ENCODE measurements around the gene PANK4.

The PANK4 gene

GRCh38 chr1:2546515-2547209 lies 20.3 kb upstream of the PANK4 start:
- peak in 39 of 56 donors; percentile 12 to 78 (median 49) for DNase-seq

GRCh38 chr1:2545754-2546514 lies 19.5 kb upstream of the PANK4 start:
- peak in 53 of 56 donors; percentile 18 to 87 (median 70) for DNase-seq

DNA sequence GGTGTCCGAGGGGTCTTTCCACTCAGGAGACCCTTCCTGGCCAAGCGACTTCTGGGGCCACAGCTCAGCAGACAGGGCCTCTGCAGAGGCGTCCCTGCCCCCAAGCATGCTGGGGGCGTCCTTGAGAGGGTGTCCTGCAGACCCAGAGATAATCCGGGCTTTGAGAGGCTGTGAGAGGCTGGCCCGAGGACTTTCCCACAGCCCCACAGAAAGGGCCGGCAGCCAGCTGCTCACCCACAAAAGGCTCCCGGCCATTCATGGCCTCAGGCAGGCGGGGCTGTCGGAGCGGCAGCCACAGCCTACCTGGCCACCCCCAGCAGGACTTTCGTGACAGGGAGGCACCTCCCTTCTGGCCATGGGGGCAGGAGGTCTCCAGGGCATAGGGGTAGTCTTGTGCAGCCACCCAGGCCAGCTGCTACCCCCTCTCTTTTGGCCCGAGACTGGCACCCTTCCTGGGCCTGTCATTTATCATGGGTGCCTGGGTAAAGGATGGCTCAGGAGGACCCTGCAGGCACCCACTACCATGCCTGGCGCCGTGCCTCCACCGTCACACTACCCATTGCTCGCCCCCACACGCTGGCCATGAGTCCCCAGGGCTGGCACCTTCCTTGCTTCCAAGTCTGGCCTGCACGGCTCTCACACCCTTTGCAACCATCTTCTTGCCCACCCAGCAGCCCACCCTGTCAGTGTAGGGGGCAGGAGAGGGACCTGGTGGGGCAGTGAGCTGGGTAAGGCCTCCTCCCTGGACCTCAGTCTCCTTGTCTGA lies 18.7 kb upstream of the PANK4 start:
- peak in 25 of 56 donors; percentile 10 to 68 (median 49) for DNase-seq

GRCh38 chr1:2544093-2544874 lies 17.9 kb upstream of the PANK4 start:
- DNase-seq: peak in 14 of 56 donors; percentile 32 to 68 (median 46)

DNA sequence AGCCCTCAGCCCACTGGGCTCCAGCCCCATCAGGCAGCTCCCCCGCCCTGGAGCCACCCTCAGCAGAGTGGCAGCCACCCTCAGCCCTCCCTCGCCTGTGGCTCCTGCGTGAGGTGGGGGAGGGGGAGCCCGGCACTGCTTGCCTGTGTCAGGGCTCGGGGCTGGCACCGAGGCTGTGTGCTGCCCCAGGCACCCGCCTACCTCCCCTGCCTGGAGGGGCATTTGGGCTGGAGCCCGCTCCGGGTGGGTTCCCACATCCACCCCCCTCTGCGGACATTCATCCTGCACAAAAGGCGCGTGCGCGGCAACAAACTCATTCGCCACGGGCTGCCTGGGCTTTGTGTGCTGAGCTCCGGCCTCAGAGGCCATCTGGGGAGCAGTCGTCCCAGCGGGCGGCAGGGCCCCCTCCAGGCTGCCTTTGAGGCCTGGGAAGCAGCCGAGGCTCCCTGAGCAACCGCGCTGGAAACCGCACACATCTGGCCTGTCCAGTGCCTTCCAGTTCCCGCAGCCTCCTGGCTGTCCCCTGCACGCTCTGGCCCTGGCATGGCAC lies 17.2 kb upstream of the PANK4 start:
- peak in 40 of 56 donors; percentile 26 to 87 (median 62) for DNase-seq

GRCh38 chr1:2542246-2542915 lies 16.0 kb upstream of the PANK4 start:
- DNase-seq: no peak

DNA sequence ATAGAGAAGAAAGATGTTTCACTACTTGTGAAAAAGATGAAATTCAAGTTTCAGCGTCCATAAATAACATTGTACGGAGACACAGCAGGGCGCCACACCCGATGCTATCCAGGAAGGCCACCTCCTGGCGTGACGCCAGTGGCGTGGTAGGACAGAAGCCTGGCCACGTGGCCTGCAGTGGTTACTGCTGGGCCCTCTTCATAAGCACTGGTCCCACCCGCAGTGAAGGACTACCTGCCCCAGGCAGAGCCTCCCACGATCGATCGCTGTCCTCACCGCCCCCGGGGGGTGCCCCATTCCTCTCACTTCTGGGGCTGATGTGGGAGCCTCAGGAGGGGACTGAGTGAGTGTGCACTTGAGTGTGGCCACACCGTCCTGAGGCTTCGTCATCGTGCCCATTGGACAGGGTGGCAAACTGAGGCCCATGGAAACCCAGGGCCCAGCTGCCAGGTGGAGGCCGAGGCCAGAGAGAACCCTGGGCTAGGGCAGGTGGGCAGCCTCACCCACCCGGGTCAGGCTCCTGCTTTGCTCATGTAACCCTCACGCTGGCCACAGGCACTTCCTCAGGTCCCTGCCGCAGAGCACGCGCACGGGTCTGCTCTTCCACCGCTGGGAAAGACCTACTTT lies 15.3 kb upstream of the PANK4 start:
- no peak for DNase-seq

DNA sequence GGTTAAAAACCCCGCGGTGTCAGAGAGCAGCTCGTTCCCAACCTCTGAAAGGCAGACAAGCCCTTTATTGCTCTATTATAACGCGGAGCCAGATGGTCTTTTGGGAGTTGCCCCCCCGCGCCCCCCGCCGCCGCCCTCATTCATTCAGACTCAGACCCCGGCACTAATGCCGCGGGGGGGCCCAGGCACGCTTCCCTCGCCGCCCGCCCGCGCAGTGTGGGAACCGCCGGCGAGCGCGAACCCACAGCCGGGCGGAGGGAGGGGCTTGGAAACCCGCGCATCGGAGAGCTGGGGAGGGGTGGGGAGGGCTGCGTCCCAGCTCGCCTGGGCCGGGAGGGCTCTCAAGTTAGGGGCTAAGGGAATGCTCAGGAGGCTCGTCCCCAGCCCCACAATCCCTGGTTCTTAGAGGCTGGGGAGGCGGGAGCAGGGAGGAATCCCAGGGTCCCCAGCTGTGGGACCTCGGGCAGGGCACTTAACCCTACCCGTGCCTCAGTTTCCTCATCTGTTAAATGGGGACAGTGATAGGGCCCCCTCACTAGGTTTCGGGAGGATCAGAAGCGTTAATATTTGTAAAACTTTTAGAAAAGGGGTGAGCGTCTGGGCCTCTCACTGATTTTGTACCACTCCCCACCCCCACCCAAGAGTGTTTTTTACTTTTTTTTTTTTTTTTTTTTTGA lies 14.6 kb upstream of the PANK4 start:
- DNase-seq: peak in 4 of 56 donors; percentile 22 to 34 (median 28)

- no peak for DNase-seq
These were observed 13.0 kb upstream of the PANK4 start for GRCh38 chr1:2539312-2539907.

DNA sequence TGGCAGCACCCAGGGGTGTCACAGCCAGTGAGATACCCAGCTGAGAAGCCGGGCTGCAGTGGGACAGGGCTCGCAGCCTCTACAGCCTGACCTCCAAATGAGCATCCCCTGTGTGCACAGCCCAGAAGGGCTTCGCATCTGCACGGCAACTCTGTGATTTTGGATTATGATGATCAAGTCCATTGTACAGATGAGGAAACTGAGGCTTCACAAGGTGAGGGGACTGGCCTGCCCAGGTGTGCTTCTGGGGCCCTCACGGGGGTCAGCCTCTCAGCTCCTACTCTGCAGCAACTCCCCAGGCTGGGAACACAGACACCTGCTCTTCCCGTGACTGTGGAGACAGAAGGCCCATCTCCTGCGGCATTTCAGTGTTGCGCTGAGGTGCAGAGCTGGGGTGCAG lies 12.5 kb upstream of the PANK4 start:
- DNase-seq: no peak

- DNase-seq: no peak
These were observed 12.0 kb upstream of the PANK4 start for GRCh38 chr1:2538376-2538775.

GRCh38 chr1:2537784-2538115 lies 11.4 kb upstream of the PANK4 start:
- DNase-seq: no peak

GRCh38 chr1:2535981-2536380 lies 9.6 kb upstream of the PANK4 start:
- no peak for DNase-seq

DNA sequence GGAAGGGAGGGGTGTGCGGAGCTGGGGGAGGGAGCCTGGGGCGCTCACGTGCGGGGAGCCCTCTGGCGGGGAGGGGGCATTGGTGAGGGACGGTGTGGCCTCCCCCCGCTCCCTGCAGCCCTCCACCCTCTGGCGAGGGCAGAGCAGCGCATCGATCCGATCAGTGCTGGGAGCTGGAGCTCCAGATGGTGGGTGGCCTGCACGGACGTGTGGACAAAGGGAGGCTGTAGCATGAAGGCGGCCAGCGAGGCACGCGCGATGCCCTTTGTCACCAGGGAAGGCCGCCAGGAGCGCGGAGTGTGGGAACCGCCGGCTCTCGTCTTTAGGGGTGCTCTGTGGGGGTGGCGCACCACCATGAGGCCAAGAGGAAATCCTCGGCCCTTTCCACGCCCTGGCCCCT lies 9.1 kb upstream of the PANK4 start:
- DNase-seq: no peak

DNA sequence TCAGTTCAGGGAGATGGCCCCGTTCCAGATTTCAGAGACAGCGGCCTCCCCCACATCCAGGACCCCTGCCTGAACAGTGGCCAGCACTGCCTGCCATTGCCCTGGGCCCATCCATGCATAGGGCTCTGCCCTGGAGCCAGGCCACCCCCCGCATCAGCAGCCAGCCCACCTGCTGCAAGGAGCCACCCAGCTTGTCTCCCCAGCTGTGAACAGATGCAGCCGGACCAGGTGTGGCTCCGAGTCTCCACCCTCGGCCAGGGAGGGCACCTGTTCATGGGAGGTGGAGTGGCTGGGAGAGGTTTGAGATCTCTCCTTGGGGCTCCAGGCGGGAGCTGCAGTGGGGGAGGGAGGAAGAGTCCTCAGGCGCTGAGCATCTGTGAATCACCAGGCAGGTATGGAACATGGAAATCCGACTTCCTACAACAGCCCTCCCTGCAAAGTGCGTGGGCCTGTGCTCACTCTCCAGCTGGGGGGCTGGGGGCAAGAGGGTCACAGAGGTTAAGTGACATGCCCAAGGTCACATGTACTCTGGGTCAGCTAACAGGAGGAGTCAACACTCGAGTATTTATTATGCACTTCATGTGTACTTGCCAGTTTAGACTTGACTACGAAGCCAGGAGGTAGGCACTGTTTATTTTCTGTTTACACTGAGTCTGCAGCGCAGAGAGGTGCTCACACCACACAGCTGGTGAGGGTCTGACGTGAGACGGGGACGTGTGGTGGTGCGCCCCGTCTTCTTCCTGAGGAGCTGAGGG lies 8.5 kb upstream of the PANK4 start:
- DNase-seq: no peak

DNA sequence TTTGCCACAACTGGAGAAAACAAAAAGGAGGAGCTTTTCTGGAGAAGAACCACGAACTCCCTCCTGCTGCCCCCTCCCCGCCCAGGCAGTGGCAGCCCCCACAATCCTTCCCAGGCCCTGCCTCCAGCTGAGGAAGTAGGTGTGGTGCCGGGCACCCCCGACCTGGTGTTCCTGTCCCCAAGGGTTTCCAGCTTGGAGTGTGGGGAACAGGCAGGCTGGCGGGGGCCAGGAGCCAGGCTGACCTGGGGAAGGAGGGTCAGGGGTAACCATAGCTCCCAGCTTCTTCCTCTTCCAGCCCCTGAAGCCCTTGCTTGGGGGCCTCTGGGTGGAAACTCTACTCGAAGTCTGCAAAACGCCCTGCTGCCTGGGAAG lies 7.9 kb upstream of the PANK4 start:
- no peak for DNase-seq

DNA sequence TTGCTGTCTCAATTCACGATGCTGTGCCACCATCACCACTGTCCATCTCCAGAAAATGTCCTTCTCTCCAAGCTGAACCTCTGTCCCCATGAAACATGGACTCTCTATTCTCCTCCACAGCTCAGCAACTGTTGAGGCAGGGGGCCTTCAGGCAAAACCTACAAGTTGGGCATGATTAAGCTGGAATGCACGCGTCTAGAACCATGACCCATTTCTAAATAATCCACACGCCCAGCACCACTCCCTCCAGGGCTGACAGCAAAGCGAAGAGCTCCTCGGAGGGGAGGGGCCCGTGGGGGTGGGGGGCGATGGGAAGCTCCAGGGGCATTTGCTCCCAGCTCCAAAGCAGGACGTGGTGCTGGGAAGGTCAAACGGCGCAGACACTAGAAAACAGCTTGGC lies 7.0 kb upstream of the PANK4 start:
- no peak for DNase-seq

DNA sequence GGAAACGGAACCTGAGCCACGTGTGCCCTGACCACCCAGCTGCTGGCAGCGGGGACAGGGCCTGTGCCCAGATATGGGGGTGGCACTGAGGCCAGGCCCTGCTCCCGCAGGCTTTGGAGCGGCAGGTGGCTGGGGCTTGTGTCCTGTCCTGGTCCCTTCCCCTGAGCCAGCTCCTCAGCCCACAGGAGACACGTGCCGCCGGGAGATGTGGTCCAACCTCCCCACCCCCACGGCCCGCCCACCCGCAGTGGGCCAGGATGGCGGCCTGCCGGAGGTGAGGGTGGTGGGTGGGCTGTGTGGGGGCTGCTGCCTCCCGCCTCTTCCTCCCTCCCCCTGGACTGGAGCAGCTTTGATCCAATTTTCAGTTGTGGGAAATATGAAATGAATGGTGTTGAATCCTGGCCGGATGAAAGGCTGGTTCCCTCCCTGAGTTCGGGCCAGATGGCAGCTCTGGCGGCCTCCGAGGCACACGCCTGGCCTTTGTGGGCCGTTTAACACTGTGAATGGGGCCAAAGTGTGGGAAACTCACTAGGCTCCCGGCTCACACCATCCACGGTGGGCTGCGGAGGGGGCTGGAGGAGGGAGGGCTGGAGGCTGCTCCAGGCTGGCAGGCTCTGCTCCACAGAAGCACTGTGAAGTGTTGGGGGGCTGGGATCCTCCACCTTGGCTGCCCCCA lies 6.2 kb upstream of the PANK4 start:
- peak in 33 of 56 donors; percentile 21 to 77 (median 47) for DNase-seq

Data from amygdala (tissue), 56 donors.